ENCODE results near the gene MUTYH. TPM values are rescaled to one million over a fixed set of nuclear protein-coding genes. Genes with fewer than 3 reads are reported as not detected.
A peak's percentile ranks its signal among the peaks of the same experiment; 100 is the strongest.

Gene MUTYH
- polyA plus RNA-seq, 4 donors: 17.1 to 37.6 (median 35.8) TPM

DNA sequence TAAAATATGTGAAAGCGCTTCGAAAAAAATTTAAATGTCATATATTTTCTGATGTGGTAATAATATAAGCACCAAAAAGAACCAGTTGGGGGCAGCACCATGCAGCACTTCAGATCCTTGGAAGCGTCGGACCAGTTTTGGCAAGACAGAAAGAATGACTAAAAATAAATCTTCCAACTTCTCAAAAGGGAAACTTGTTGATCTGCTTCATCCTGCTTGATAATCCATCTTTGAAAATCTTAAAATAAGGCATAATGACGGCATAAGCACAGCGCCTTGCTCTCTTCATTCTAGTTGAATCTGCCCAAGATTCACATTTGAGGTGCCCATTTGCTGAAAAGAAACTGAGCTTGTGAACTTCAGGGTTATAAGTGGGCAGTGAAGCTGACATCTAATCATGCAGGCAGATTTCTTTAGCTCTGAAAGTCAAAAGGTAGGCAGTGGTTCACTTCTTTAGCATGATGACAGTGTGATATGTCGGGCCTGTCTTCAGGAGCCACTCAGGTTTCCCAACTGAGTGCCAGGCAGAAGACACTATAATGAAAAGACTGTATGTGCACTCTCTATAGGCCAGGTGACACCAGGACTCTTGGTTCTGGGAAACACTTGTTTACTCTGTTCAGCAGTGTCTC is 19.8 kb upstream of the MUTYH start:
- H3K27ac ChIP-seq (ENCODE audit: low read depth in 1 of 3, low read length in 2 of 3): peak overlapping the region in 2 of 3 donors; percentile 32 to 55
- WGBS, 3 donors: 35 to 40% (median 35%) methylated on average over 7 of the region's 7 CpGs
- no peak overlapping the region for H3K4me3 ChIP-seq (ENCODE audit: low read depth in 1 of 3, low read length in 3 of 3)
- peaks cover 0 to 4% (median 0%) of the 10 kb centered on the region in 3 donors for H3K4me1 ChIP-seq (ENCODE audit: control insufficient read depth in 3 of 3, insufficient read depth in 2 of 3, low read depth in 1 of 3, low read length in 2 of 3)
- H3K9me3 ChIP-seq (ENCODE audit: control insufficient read depth in 2 of 2, insufficient read depth in 1 of 2, low read depth in 1 of 2, low read length in 1 of 2): no peaks in the 10 kb centered on the region
- no peaks in the 10 kb centered on the region for H3K27me3 ChIP-seq (ENCODE audit: control insufficient read depth in 3 of 3, insufficient read depth in 3 of 3, low read length in 3 of 3)
- H3K36me3 ChIP-seq (ENCODE audit: control insufficient read depth in 3 of 3, insufficient read depth in 2 of 3, low read depth in 1 of 3, low read length in 3 of 3): peaks cover 0 to 2% (median 2%) of the 10 kb centered on the region in 3 donors
- peak; percentile 60 to 67 for DNase-seq
- FAIRE-seq: no peak

DNA sequence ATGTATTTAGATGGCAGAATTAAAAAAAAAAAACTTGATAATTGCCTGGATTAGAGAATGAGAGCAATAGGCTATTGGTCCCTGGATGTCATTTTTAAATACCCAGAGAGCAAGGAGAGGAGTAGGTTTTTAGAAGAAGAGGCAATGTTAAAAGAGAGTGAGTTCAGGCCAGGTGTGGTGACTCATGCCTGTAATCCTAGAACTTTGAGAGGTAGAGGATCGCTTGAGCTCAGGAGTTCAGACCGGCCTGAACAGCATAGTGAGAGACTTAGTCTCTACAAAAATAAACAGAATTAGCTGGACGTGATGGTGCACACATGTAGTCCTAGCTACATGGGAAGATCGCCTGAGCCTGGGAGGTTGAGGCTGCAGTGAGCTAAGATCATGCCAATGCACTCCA is 15.9 kb upstream of the MUTYH start:
- Histone ChIP-seq H3K4me1 (ENCODE audit: control insufficient read depth in 3 of 3, insufficient read depth in 2 of 3, low read depth in 1 of 3, low read length in 2 of 3) (peaks cover 0 to 4% (median 0%) of the 10 kb centered on the region in 3 donors), H3K27ac (ENCODE audit: low read depth in 1 of 3, low read length in 2 of 3) (no peak overlapping the region), H3K4me3 (ENCODE audit: low read depth in 1 of 3, low read length in 3 of 3) (no peak overlapping the region), H3K9me3 (ENCODE audit: control insufficient read depth in 2 of 2, insufficient read depth in 1 of 2, low read depth in 1 of 2, low read length in 1 of 2) (no peaks in the 10 kb centered on the region), H3K36me3 (ENCODE audit: control insufficient read depth in 3 of 3, insufficient read depth in 2 of 3, low read depth in 1 of 3, low read length in 3 of 3) (peaks cover 0 to 11% (median 2%) of the 10 kb centered on the region in 3 donors), H3K27me3 (ENCODE audit: control insufficient read depth in 3 of 3, insufficient read depth in 3 of 3, low read length in 3 of 3) (no peaks in the 10 kb centered on the region)
- 34 to 69% (median 49%) methylated on average over 4 of the region's 4 CpGs for WGBS, 3 donors
- FAIRE-seq (no peak), DNase-seq (peak in 1 of 2 donors; percentile 53)

DNA sequence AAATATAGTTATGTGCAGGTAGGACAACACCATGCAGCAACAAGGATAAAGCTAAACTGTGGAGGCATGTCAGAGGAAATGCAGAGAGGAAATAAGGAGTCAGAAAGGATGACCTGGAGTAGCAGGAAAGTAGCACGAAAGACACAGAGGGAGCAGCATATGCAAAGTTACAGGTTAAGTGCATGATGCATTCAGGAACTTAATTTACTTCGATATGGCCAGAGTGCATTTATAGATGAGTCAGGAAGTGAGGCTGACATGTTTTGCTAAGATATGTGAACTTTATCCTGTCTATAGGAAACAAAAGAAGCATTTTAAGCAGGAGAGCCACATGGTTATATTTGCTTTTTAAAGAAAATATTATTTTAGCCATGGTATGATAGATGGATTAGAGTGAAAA is 15.4 kb upstream of the MUTYH start:
- peak in 1 of 2 donors; percentile 45 for DNase-seq
- Histone ChIP-seq H3K36me3 (ENCODE audit: control insufficient read depth in 3 of 3, insufficient read depth in 2 of 3, low read depth in 1 of 3, low read length in 3 of 3) (peaks cover 0 to 11% (median 3%) of the 10 kb centered on the region in 3 donors), H3K4me1 (ENCODE audit: control insufficient read depth in 3 of 3, insufficient read depth in 2 of 3, low read depth in 1 of 3, low read length in 2 of 3) (peaks cover 0 to 4% (median 0%) of the 10 kb centered on the region in 3 donors), H3K27me3 (ENCODE audit: control insufficient read depth in 3 of 3, insufficient read depth in 3 of 3, low read length in 3 of 3) (no peaks in the 10 kb centered on the region), H3K27ac (ENCODE audit: low read depth in 1 of 3, low read length in 2 of 3) (no peak overlapping the region), H3K4me3 (ENCODE audit: low read depth in 1 of 3, low read length in 3 of 3) (no peak overlapping the region), H3K9me3 (ENCODE audit: control insufficient read depth in 2 of 2, insufficient read depth in 1 of 2, low read depth in 1 of 2, low read length in 1 of 2) (no peaks in the 10 kb centered on the region)
- FAIRE-seq: no peak
- 30 to 43% (median 42%) methylated on average over 2 of the region's 2 CpGs for WGBS, 3 donors

DNA sequence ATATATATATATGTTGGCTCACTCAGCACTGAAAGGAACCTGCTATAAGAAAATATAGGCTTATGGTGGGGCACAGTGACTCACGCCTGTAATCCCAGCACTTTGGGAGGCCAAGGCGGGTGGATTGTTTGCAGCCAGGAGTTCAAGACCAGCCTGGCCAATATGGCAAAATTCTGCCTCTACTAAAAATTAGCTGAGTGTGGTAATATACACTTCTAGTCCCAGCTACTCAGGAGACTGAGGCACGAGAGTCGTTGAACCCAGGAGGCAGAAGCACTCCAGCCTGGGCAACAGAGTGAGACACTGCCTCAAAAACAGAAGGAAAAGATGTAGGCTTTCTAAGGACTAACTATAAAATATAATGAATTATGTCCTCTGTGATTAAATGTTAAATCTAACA is 14.6 kb upstream of the MUTYH start:
- no peaks in the 10 kb centered on the region for H3K27me3 ChIP-seq (ENCODE audit: control insufficient read depth in 3 of 3, insufficient read depth in 3 of 3, low read length in 3 of 3)
- FAIRE-seq: no peak
- H3K36me3 ChIP-seq (ENCODE audit: control insufficient read depth in 3 of 3, insufficient read depth in 2 of 3, low read depth in 1 of 3, low read length in 3 of 3): peaks cover 0 to 11% (median 5%) of the 10 kb centered on the region in 3 donors
- H3K27ac ChIP-seq (ENCODE audit: low read depth in 1 of 3, low read length in 2 of 3): no peak overlapping the region
- H3K4me3 ChIP-seq (ENCODE audit: low read depth in 1 of 3, low read length in 3 of 3): no peak overlapping the region
- no peak for DNase-seq
- 94 to 97% (median 94%) methylated on average over 4 of the region's 4 CpGs for WGBS, 3 donors
- no peaks in the 10 kb centered on the region for H3K9me3 ChIP-seq (ENCODE audit: control insufficient read depth in 2 of 2, insufficient read depth in 1 of 2, low read depth in 1 of 2, low read length in 1 of 2)
- peaks cover 0 to under 1% (median 0%) of the 10 kb centered on the region in 3 donors for H3K4me1 ChIP-seq (ENCODE audit: control insufficient read depth in 3 of 3, insufficient read depth in 2 of 3, low read depth in 1 of 3, low read length in 2 of 3)

DNA sequence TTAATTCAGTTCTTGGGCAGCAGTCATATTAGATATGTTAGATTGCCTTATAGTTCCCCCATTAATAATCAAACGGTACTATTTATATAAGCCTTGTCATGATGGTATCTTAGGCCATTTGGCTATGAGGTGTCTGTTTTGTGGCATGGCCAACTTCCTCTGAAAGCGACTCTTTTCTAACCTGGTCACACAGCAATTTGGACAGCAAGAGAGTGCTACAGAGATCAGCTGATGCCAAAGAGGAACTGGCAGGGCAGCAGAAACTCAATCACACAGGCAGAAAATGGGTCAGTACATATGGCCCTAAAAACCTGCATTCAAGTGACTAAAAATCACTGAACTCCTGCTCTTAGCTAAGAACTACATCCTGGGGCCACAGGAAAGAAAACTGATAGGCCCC is 13.4 kb upstream of the MUTYH start:
- FAIRE-seq (no peak), DNase-seq (no peak)
- no peaks in the 10 kb centered on the region for H3K27me3 ChIP-seq (ENCODE audit: control insufficient read depth in 3 of 3, insufficient read depth in 3 of 3, low read length in 3 of 3)
- H3K27ac ChIP-seq (ENCODE audit: low read depth in 1 of 3, low read length in 2 of 3): no peak overlapping the region
- H3K4me1 ChIP-seq (ENCODE audit: control insufficient read depth in 3 of 3, insufficient read depth in 2 of 3, low read depth in 1 of 3, low read length in 2 of 3): no peaks in the 10 kb centered on the region
- H3K9me3 ChIP-seq (ENCODE audit: control insufficient read depth in 2 of 2, insufficient read depth in 1 of 2, low read depth in 1 of 2, low read length in 1 of 2): no peaks in the 10 kb centered on the region
- 78 to 89% (median 89%) methylated on average over 2 of the region's 2 CpGs for WGBS, 3 donors
- no peak overlapping the region for H3K4me3 ChIP-seq (ENCODE audit: low read depth in 1 of 3, low read length in 3 of 3)
- H3K36me3 ChIP-seq (ENCODE audit: control insufficient read depth in 3 of 3, insufficient read depth in 2 of 3, low read depth in 1 of 3, low read length in 3 of 3): peaks cover 0 to 14% (median 4%) of the 10 kb centered on the region in 3 donors

DNA sequence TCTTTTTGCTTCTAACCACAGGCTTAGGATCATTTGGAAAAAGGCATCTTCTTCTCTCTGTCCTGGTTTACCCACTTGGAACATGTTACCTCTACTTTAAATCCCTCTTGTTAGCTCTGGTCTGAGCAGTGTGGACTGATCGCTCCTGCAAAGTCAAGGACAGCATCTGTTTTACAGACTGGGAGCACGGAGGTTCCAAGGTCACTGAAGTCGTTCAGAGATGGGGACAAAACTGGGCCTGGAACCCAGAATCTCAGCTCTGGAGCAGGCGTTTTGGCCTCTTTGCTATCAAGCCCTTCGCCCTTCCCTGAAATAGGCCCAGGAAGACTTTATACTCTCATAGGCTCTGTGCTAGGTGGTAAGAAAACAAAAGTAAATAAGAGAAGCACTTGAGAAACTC is 11.3 kb upstream of the MUTYH start:
- Histone ChIP-seq H3K4me3 (ENCODE audit: low read depth in 1 of 3, low read length in 3 of 3) (no peak overlapping the region), H3K36me3 (ENCODE audit: control insufficient read depth in 3 of 3, insufficient read depth in 2 of 3, low read depth in 1 of 3, low read length in 3 of 3) (peaks cover 0 to 21% (median 6%) of the 10 kb centered on the region in 3 donors), H3K27ac (ENCODE audit: low read depth in 1 of 3, low read length in 2 of 3) (no peak overlapping the region), H3K9me3 (ENCODE audit: control insufficient read depth in 2 of 2, insufficient read depth in 1 of 2, low read depth in 1 of 2, low read length in 1 of 2) (no peaks in the 10 kb centered on the region), H3K27me3 (ENCODE audit: control insufficient read depth in 3 of 3, insufficient read depth in 3 of 3, low read length in 3 of 3) (no peaks in the 10 kb centered on the region), H3K4me1 (ENCODE audit: control insufficient read depth in 3 of 3, insufficient read depth in 2 of 3, low read depth in 1 of 3, low read length in 2 of 3) (no peaks in the 10 kb centered on the region)
- FAIRE-seq (no peak), DNase-seq (no peak)
- WGBS, 3 donors: 68 to 85% (median 79%) methylated on average over 5 of the region's 5 CpGs

DNA sequence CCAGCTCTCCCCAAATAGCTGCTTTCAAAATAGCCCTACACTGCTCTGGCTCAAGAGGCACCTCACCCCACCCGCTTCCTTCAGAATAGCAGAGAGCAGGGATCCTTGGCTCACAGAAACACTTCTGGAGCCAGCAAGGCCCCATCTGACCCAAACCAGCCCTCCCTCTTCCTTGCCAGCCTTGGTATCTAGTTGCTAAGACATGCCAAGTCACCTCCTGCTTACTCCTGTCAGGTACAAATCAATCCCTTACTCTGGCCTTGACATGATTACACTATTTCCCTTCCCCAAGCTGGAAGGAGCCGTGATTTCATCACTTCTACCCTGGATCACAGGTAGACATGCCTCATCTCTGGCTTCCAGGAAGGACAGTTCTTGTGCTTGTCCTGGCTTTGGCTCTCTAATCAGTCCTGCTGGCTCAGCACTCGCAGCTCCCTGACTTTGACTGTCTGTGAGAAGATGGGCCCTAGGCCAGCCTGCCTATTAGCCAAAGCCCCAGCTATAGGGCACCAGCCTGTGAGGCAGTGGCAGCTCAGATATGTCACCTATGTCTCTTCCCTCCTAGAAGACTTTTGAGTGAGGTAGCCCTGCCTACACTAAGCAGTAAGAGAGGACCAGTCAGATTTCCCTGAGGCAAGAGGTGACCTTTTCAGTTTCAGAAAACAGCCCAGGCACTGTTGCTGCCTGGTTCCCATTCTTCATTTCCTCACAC is 8.9 kb upstream of the MUTYH start:
- Histone ChIP-seq H3K27me3 (ENCODE audit: control insufficient read depth in 3 of 3, insufficient read depth in 3 of 3, low read length in 3 of 3) (no peaks in the 10 kb centered on the region), H3K36me3 (ENCODE audit: control insufficient read depth in 3 of 3, insufficient read depth in 2 of 3, low read depth in 1 of 3, low read length in 3 of 3) (peaks cover under 1 to 30% (median 15%) of the 10 kb centered on the region in 3 donors), H3K4me3 (ENCODE audit: low read depth in 1 of 3, low read length in 3 of 3) (no peak overlapping the region), H3K9me3 (ENCODE audit: control insufficient read depth in 2 of 2, insufficient read depth in 1 of 2, low read depth in 1 of 2, low read length in 1 of 2) (no peaks in the 10 kb centered on the region), H3K4me1 (ENCODE audit: control insufficient read depth in 3 of 3, insufficient read depth in 2 of 3, low read depth in 1 of 3, low read length in 2 of 3) (no peaks in the 10 kb centered on the region), H3K27ac (ENCODE audit: low read depth in 1 of 3, low read length in 2 of 3) (no peak overlapping the region)
- WGBS, 3 donors: 70 to 84% (median 75%) methylated on average over 3 of the region's 3 CpGs
- no peak for DNase-seq
- no peak for FAIRE-seq

DNA sequence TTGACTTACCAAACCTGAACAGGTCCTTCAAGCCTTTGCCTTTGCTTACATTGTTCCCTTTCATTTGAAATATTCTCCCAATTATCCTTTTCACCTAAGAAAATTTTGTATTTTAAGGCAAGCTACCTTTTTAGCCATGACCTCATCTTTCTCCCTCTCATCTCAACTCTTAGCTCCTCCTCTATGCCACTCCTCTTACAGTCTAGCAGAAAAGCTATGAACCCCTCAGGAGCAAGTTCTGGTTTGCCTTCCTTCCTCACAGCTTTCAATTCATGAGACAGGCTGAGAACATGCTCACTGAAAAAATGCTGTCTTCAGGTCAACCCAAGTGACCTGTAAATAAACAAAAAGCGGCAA is 8.3 kb upstream of the MUTYH start:
- FAIRE-seq (no peak), DNase-seq (no peak)
- H3K36me3 ChIP-seq (ENCODE audit: control insufficient read depth in 3 of 3, insufficient read depth in 2 of 3, low read depth in 1 of 3, low read length in 3 of 3): peaks cover 6 to 32% (median 16%) of the 10 kb centered on the region in 3 donors
- no peaks in the 10 kb centered on the region for H3K9me3 ChIP-seq (ENCODE audit: control insufficient read depth in 2 of 2, insufficient read depth in 1 of 2, low read depth in 1 of 2, low read length in 1 of 2)
- no peaks in the 10 kb centered on the region for H3K4me1 ChIP-seq (ENCODE audit: control insufficient read depth in 3 of 3, insufficient read depth in 2 of 3, low read depth in 1 of 3, low read length in 2 of 3)
- no peaks in the 10 kb centered on the region for H3K27me3 ChIP-seq (ENCODE audit: control insufficient read depth in 3 of 3, insufficient read depth in 3 of 3, low read length in 3 of 3)
- H3K27ac ChIP-seq (ENCODE audit: low read depth in 1 of 3, low read length in 2 of 3): no peak overlapping the region
- WGBS, 3 donors: 53 to 89% (median 78%) methylated on average over 1 of the region's 1 CpG
- H3K4me3 ChIP-seq (ENCODE audit: low read depth in 1 of 3, low read length in 3 of 3): no peak overlapping the region

All from small intestine (tissue), 7 donors.